Umbilical cord (tissue), 2 donors: ENCODE measurements around the gene BCL2. TPM values are rescaled to one million over a fixed set of nuclear protein-coding genes. Genes with fewer than 3 reads are reported as not detected.
"Not testable (repeated sequence)": the region's sequence is repeated elsewhere in the genome, so short reads cannot be mapped to it uniquely, and the experiment has no call there.

ENCODE experiments used
- DNase-seq: peaks from one replicate; pipeline ENCODE4 v3.0.0-alpha.2; 2015; ENCODE audit warnings: low spot score
- total RNA-seq: library from RNA; depleted of rRNA; stranded (reverse); fragments of >200 nt; gene quantifications from one replicate; pipeline ENCODE4 v1.2.3, GENCODE V29; 2014; ENCODE audit warnings: low replicate concordance; ENCODE audit not compliant: insufficient read depth

Gene BCL2
- total RNA-seq, 1 donor from 2014 or later = 27.9 TPM

GRCh38 chr18:63258749-63259566 is 60.6 kb downstream of the BCL2 start:
- no peak for DNase-seq

GRCh38 chr18:63257453-63257852 is 62.1 kb downstream of the BCL2 start:
- DNase-seq = no peak

GRCh38 chr18:63255435-63255834 is 64.1 kb downstream of the BCL2 start:
- DNase-seq = no peak

DNA sequence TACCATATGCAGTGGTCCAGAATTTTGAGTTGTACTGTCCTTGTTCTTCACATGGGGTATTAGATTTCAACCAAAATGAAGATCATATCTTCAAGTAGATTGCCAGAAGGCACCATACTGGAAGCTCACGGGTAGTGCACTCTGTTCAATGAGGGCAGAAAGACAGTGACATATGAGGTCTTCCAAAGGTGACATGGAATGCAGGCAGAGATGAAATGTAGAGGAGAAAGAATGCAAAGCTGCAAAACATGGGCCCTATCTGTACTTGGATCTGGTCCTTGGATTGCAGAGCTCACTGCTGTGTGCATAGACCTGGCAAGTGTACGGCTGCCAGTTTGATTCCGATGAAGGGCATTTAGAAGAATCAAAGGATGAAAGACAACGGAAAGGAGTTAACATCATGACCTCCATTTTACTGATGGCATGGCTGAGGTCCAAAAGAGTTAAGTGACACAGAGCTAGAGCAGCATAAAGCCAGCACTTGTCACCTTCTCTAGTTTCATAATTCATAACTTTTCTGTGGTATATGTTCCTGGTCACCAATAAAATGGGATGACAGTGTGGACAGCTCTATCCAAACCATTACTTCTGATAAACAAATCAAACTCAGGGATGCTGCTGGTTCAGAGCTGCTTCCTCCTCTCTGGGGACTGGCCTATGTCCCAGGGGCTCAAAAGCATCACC is 64.7 kb downstream of the BCL2 start:
- DNase-seq = no peak

GRCh38 chr18:63253428-63254372 is 65.9 kb downstream of the BCL2 start:
- peak; percentile 45 for DNase-seq

DNA sequence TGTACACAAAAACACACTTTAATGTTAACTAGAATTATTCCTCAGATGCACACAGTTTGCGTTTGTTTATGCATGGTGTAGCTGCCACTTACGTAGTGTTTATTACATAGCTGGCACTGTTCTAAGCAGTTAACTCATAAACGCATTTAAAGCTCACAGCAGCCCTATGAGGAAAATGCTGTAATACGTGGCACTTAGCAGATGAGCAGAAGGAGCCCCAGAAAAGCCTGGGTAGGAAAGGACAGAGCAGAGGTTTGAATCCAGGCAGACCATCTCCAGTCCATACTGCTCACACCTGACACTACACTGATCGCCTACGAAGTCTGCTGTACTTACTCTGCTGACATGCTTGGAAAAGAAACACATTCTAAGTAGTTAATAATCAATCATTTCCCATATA is 66.6 kb downstream of the BCL2 start:
- DNase-seq = no peak

DNA sequence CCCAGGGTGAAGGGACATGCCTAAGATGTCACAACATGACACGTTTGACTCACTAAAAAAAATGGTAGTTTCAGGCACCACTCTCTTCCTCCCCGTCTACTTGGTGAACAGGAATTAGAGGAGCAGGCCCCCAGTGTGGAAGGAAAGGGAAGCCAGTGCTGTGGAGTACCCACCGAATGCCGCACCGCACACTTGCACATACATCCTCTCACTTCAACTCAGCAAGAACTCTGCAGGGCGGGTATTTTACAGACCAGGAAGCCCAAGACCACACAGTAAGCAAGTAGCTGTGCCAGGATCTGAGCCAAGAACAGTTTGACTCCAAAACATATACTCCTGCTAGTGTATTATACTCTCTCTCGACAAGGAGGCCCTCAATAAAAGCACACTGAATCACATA is 69.8 kb downstream of the BCL2 start:
- peak; percentile 45 for DNase-seq

GRCh38 chr18:63247926-63248325 is 71.6 kb downstream of the BCL2 start:
- DNase-seq = no peak

GRCh38 chr18:63247506-63247905 is 72.1 kb downstream of the BCL2 start:
- DNase-seq = no peak

DNA sequence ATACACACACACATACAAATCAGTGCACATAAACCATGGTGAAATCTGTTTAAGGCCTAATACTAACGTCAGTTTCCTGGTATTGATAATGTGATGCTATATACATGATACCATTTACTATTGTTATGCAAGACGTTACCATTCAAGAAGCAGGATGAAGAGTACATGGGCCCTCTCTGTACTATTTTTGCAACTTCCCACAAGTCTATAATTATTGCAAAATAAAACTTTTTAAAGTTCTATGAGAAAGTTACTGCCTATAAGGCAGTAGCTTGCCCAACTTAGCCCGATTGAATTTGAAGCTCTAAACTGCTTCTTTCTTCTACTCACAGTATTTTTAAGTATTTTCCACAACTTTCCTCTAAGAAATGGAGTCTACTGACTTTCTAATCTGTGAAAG is 74.0 kb downstream of the BCL2 start:
- DNase-seq = no peak

DNA sequence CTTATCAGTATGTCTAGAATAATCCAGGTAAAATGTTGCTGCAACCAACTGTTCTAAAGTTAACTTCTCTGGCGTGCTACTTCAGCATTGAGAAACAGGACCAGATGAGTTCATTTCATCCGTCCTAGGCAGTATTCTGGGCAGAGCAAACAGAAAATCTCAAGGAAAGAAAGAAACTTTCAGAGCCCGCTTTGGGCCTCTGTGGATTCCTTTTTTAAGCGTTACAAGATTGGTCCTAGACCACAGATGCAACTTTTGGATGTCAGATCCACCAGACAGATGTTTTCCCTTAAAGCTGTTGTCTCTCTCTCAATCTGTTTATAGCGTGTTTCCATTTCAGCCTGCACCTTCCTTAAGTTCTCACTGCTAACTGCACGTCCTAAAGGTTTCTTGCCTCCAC is 75.0 kb downstream of the BCL2 start:
- DNase-seq = peak; percentile 81

DNA sequence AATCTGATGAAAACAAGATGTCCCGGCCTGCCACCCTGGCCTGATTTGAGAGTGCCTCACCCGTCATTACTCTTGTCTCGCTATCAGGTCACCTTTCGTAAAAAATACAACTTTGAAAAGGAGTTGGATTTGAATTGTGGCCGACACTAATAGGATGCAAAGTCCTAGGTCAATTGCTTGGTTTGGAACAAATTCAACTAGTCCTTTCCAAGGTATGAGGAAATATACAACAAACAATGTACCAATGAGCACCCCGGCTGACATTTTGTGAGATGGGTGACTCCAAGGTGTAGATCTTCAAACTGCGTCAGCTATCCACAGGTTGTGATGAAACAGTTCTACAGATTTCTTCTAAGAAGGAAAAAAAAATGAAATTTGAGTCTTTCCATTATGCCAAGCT is 77.8 kb downstream of the BCL2 start:
- no peak for DNase-seq

DNA sequence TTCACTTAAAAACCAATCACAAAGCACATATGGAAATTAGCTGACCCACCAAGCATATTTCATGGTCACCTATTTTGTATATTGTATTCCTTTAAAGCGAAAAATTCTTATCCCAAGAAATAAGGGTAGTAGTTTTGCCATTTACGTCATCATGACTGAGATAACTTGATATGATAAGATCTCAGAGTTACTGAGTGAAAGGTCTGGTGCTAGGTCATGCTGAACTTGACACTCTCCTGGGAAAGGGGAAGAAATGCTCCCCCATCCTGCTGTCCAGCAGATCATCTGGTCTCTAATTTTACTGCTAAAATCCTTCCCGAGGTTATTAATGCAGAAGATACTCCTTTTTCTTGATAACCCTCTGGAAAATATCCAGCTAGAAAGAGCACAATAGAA is 78.3 kb downstream of the BCL2 start:
- DNase-seq = no peak

GRCh38 chr18:63240531-63241316 is 78.8 kb downstream of the BCL2 start:
- peak; percentile 29 for DNase-seq

DNA sequence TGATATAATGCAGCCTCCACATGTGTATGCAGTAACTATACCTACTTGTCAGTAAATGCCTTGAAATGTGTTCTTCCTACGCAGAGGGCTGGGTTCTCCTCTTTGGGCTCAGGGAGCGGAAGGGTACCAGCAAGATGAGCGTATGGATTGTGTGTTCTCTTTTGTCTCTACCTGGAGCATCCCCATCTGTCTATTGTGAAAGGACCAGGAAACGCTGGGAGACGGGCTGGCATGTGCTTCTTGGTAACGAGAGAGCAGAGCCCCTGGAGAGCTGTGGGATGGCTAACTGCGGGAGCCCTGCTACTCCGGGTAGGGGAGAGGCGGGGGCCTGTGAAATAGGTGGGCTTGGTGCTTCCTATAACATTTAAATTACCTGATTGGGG is 80.9 kb downstream of the BCL2 start:
- DNase-seq = no peak

DNA sequence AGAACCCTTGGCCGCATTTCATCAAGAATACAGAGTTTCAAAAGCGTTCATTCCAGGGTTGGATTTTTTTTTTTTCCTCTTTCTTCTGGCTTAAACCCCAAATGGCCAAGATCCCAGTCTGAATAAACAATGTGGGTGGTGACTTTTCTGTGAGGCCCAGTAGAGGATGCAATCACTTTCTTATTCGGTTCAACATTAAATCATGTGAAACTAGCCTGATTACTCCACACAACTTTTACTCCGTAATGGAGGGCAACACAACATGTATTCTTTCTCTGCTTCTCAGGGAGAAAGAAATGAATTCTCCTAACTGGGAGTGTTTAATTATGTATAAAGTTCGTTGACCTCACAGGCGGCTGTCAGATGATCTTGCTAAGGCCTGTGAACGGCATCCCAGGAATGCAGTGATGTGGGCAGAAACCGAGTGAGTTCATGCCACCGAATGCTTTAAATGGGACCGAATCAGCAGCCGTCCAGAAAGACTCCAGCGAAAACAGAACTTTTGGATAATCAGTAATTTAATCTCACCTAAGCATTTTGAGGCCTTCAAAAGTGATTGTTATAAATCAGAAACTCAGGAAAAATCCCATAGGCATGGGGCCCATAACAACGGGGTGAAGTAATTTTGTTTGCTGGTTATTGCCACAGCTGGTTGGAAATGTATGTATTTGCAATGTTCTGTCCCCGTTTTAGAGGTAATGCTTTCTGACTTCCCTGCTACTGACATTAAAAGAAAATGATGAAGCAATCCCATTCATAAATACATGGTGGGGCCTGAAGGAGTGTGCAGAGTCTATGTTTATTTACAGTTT is 81.5 kb downstream of the BCL2 start:
- DNase-seq = peak; percentile 92

GRCh38 chr18:63236921-63237846 is 82.4 kb downstream of the BCL2 start:
- no peak for DNase-seq

DNA sequence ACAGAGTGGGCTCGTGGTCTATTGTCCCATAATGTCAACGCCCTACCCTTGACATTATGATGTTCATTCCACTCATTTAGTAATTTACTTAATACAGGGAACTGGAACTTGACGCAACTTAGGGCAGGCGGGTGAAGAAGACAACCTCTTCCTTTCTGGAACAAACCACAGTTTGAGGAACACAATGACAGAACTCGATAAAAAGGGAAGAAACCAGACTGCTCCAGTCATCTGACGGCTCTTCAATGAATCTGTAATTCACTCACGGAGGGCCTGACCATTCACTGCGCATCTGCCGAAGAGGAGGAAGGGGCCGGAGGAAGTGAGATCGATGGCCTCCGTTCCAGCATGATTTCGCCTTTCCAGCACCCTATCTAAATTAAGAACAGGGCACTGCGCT is 83.2 kb downstream of the BCL2 start:
- peak; percentile 59 for DNase-seq

GRCh38 chr18:63235920-63236319 is 83.6 kb downstream of the BCL2 start:
- DNase-seq = not testable (repeated sequence)
